Right lobe of liver (tissue), 6 donors: ENCODE data around the gene ORAI1. TPM values are rescaled to one million over a fixed set of nuclear protein-coding genes. Genes with fewer than 3 reads are reported as not detected.

Experiments used
- ATAC-seq, 4 donors: fragments of 200-7000 bp; cut with Tn5 transposase; one replicate each; pipeline ENCODE4 v1.9.1; 2020; ENCODE audit warnings: mild to moderate bottlenecking in 4 of 4, moderate library complexity in 4 of 4
- DNase-seq, 3 donors: peaks; one replicate each; pipeline ENCODE4 v3.0.0-alpha.2; 2020
- H3K27ac ChIP-seq, 3 donors: fragments of 200-600 bp; one replicate each; pipeline ENCODE4 v1.8.0; 2022
- H3K27me3 ChIP-seq, 2 donors: fragments of 200-600 bp; one replicate each; pipeline ENCODE4 v1.8.0; 2022
- H3K36me3 ChIP-seq, 4 donors: fragments of 200-600 bp; sonication (generic) in 1 of 4; one replicate each; pipeline versions ENCODE4 v1.5.1 to v1.8.0; 2017 to 2022; ENCODE audit warnings: control low read depth in 1 of 4
- H3K4me1 ChIP-seq, 4 donors: fragments of 200-600 bp; sonication (generic) in 1 of 4; one replicate each; pipeline versions ENCODE4 v1.5.1 to v1.8.0; 2017 to 2022; ENCODE audit warnings: control low read depth in 1 of 4
- H3K4me3 ChIP-seq, 3 donors: fragments of 200-600 bp; one replicate each; pipeline ENCODE4 v1.8.0; 2022
- H3K9me3 ChIP-seq, 4 donors: fragments of 200-600 bp; sonication (generic) in 1 of 4; one replicate each; pipeline versions ENCODE4 v1.5.1 to v1.8.0; 2017 to 2022; ENCODE audit warnings: control low read depth in 1 of 4
- POLR2A ChIP-seq: fragments of 450-650 bp; IDR thresholded peaks from one replicate; pipeline ENCODE4 v1.6.1; 2017; ENCODE audit warnings: antibody characterized with exemption, mild to moderate bottlenecking
- WGBS: methylation state at CpG from one replicate; pipeline ENCODE4 v1.1.6; 2018; ENCODE audit warnings: low coverage, low lambda C conversion rate; ENCODE audit not compliant: insufficient coverage; ENCODE audit errors: missing lambda C conversion rate; 5-methylcytosine and 5-hydroxymethylcytosine counted together
- intact Hi-C, 2 donors: fragments of 100-400 bp; cut with DNase I; formaldehyde crosslinking; loops; one replicate each; pipeline versions ENCODE4 v1.11.2 to v1.14.1; 2022
- small RNA-seq, 2 experiments: library from RNA; depleted of rRNA; stranded (forward); fragments of <200 nt; gene quantifications; one replicate each; pipeline ENCODE3, GENCODE V24; 2016
- total RNA-seq, 6 experiments: library from RNA; depleted of rRNA in 2 of 6; stranded (reverse); fragments of >200 nt in 2 of 6; fragmentation: NEBNext Ultra II Directional in 3 of 6; extraction: Animal tissue kit (Norgen Biotek cat#: 25700) in 3 of 6; gene quantifications; one replicate each; pipeline versions ENCODE4 v1.1.0 to v1.2.4, GENCODE V29; 2016 to 2023
- TF ChIP-seq, protein P1 (sequence below), 4 donors: fragments of 200-600 bp in 3 of 4; fragments of 450-650 bp in 1 of 4; IDR thresholded peaks; one replicate each; pipeline versions ENCODE4 v1.5.1 to v1.8.0; 2016 to 2022; ENCODE audit warnings: antibody characterized with exemption in 4 of 4, mild to moderate bottlenecking in 2 of 4
- donor health status: DM: no; HTN: yes; CAD: no.
- donor health status: DM: no; HTN: no; CAD: no.
- donor health status: DM: no; HTN: no; CAD: no.
- donor health status: DM: no; HTN: yes; CAD: no.
- donor health status: DM: no; HTN: yes; CAD: no.

ORAI1 gene
- total RNA-seq, 6 experiments from 2014 or later: 6.9 to 14.4 (median 9.0) TPM

- no peak for TF ChIP-seq POLR2A
- TF ChIP-seq, protein P1, sequence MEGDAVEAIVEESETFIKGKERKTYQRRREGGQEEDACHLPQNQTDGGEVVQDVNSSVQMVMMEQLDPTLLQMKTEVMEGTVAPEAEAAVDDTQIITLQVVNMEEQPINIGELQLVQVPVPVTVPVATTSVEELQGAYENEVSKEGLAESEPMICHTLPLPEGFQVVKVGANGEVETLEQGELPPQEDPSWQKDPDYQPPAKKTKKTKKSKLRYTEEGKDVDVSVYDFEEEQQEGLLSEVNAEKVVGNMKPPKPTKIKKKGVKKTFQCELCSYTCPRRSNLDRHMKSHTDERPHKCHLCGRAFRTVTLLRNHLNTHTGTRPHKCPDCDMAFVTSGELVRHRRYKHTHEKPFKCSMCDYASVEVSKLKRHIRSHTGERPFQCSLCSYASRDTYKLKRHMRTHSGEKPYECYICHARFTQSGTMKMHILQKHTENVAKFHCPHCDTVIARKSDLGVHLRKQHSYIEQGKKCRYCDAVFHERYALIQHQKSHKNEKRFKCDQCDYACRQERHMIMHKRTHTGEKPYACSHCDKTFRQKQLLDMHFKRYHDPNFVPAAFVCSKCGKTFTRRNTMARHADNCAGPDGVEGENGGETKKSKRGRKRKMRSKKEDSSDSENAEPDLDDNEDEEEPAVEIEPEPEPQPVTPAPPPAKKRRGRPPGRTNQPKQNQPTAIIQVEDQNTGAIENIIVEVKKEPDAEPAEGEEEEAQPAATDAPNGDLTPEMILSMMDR (IDR thresholded peaks at IDR 0.05): no peak
- 92% methylated on average over 2 of the region's 2 CpGs for WGBS
- DNase-seq: no peak
- H3K27ac ChIP-seq: no peak overlapping the region
- intact Hi-C loops: no loop called here
- H3K4me3 ChIP-seq: no peak overlapping the region
- H3K4me1 ChIP-seq: peaks cover 0 to 6% (median 0%) of the 10 kb centered on the region in 4 donors
- ATAC-seq: no peak
- H3K27me3 ChIP-seq: no peaks in the 10 kb centered on the region
- H3K36me3 ChIP-seq: no peaks in the 10 kb centered on the region
- no peaks in the 10 kb centered on the region for H3K9me3 ChIP-seq
Observed at GRCh38 chr12:121689430-121689829, 63.1 kb downstream of the ORAI1 start.

Small RNAs within 50 kb of the gene (small RNA-seq; reads per million reads assigned to genes)
- 0 reads per million in 2 experiments for gene RNU6-1004P

Other genes starting within 250 kb of the ORAI1 start
- gene RNF34, start 226.4 kb upstream of the ORAI1 start, total RNA-seq: 10 to 100 TPM; 11.7 to 22.3 (median 14.6) TPM
- gene KDM2B, start 45.5 kb upstream of the ORAI1 start, total RNA-seq: 10 to 100 TPM in 2 of 6 experiments, 1 to 10 TPM in 4; 4.8 to 22.8 (median 9.8) TPM
- under 1 TPM in 1 of 6 experiments, not detected in 5; 0.09 TPM for gene MORN3, start 43.1 kb downstream of the ORAI1 start, total RNA-seq
- 1 to 10 TPM; 3.3 to 6.4 (median 4.7) TPM for gene TMEM120B, start 86.2 kb downstream of the ORAI1 start, total RNA-seq
- 10 to 100 TPM in 2 of 6 experiments, 1 to 10 TPM in 4; 3.7 to 16.2 (median 5.0) TPM for gene RHOF, start 167.2 kb downstream of the ORAI1 start, total RNA-seq
- gene SETD1B, start 177.5 kb downstream of the ORAI1 start, total RNA-seq: 10 to 100 TPM in 3 of 6 experiments, 1 to 10 TPM in 3; 3.7 to 20.0 (median 9.3) TPM
- 1,000 to 10,000 TPM in 4 of 6 experiments, 100 to 1,000 TPM in 2; 649 to 1,803 (median 1,080) TPM for gene HPD, start 232.3 kb downstream of the ORAI1 start, total RNA-seq